HG02798 (cell line): ENCODE results near the gene AQP2.

Experiments used
- ATAC-seq: cut with Tn5 transposase; IDR thresholded peaks from one replicate; pipeline ENCODE4 v1.9.1; 2021; ENCODE audit warnings: mild to moderate bottlenecking; ENCODE audit not compliant: unreplicated experiment, poor library complexity

The AQP2 gene

GRCh38 chr12:49939307-49939706, 11.2 kb upstream of the AQP2 start:
- ATAC-seq, result no peak

GRCh38 chr12:49939707-49940106, 10.8 kb upstream of the AQP2 start:
- no peak for ATAC-seq

GRCh38 chr12:49941556-49942511, 8.7 kb upstream of the AQP2 start:
- ATAC-seq, result no peak

GRCh38 chr12:49942512-49942893, 8.0 kb upstream of the AQP2 start:
- ATAC-seq, result no peak

- no peak for ATAC-seq
Measured at GRCh38 chr12:49942921-49943624, 7.5 kb upstream of the AQP2 start.

- no peak for ATAC-seq
Measured at GRCh38 chr12:49943625-49943960, 6.9 kb upstream of the AQP2 start.

DNA sequence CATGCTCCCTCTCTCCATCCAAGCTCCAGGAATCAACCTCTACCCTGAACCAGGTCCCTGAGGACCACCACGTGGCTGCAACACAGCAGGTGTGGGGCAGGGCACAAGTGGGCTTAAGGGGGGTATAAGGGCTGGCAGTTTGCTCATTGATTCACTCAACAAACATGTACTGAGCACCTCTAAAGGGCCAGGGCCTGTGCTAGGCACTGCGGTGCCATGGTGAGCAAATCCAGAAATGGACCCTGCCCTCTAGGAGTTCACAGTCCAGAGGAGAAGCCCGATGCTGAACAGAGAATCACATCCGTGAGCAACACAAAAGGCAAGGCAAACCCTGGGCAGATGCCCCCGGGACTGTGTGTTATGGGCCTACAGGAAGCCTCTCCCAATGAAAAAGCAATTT, 6.5 kb upstream of the AQP2 start:
- no peak for ATAC-seq

DNA sequence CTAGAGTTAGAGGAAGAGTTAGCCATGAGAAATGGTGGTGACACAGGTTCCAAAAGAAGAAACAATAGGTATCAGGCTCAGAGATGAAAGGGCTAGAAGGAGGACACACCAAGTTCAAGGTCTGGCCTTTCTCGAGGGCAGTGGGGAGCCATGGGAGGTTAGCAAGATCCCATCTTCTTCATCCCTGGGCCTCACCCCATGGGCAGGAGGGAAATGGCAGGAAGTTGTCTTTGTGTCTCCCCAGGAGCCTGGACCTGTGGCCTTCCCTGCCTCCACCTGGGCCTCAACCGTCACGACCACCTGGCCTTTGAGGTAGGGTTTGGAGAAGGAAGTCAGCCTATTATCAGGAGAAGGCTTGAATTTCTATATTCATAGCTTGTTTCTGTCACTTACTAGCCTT, 5.8 kb upstream of the AQP2 start:
- ATAC-seq, result no peak

GRCh38 chr12:49945394-49946080, 5.0 kb upstream of the AQP2 start:
- ATAC-seq, result peak; percentile 78

- no peak for ATAC-seq
Measured at GRCh38 chr12:49946086-49946485, 4.5 kb upstream of the AQP2 start.

GRCh38 chr12:49946497-49946896, 4.0 kb upstream of the AQP2 start:
- ATAC-seq, result no peak

DNA sequence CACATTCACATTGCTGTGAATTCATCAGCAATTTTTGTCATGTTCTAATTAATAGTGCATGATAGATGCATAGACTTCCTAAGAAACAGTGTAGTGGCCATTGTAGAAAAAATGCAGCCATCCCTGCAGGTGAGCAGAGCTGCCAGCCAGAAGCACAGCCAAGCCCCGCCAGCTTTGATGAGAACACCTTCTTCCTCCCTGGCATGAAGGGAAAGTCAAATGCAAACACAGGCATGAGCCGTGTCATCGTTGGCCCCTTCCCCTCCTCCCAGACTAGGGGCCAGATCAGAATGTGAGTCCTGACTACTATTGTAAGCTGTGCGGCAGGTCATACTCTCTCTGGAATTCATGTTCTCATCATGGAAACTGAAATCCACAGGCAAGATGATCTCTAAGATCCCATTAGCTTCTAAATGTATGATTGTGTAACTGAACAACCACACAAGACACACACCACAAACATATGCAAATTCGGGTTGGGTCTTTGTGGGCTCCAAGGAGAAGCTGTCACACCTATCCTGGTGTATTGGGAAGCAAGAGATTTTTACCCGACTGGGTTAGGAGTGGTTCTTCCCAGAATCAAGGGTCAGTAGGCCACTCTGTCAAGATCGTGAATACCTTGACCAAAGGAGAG, 2.8 kb upstream of the AQP2 start:
- no peak for ATAC-seq

DNA sequence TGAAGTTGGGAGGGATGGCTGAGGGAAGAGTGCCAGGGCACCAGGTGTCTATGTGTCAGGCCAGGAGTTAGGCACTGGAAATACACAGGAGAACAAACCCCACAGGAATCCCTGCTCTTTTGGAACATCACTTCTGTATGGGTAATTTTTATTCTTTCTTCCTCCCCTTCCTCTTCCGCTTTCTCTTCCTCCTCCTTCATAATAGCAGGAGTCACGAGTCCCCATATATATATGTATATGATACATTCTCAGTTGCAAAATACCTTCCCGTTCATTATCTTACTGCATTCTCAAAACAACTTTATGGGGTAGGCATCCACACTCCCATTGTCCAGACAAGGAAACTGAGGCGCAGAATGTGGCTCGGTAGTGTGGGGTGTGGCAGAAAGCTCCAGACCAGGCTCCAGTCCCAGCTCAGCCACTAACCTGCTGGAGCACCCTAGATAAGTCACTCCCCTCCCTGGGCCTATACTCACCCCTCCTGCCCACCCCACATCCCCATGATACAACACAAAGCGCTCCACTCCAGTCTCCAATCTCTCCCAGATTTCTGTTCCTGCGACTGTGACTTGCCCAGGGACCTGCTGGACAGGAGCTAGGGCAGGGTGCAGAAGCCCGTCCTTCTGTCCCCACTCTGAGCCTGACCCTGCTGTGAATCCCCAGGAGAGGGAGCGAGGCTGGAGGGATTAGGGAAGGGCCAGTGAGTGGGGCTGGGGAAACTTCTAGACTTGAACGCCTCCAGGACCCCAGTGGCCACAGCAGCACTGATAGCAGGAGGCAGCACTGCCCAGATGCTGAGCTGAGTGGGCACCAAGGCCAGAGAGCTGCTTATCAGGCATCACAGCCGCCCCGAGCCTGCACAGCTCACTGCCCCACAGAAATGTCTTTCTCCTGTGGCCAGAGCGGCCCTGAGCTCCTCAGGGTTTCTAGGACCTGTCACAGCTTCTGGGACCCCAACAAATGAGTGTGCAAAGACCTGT, 1.4 kb upstream of the AQP2 start:
- ATAC-seq, result no peak

- no peak for ATAC-seq
Measured at GRCh38 chr12:49949866-49950265, 671 bp upstream of the AQP2 start.

DNA sequence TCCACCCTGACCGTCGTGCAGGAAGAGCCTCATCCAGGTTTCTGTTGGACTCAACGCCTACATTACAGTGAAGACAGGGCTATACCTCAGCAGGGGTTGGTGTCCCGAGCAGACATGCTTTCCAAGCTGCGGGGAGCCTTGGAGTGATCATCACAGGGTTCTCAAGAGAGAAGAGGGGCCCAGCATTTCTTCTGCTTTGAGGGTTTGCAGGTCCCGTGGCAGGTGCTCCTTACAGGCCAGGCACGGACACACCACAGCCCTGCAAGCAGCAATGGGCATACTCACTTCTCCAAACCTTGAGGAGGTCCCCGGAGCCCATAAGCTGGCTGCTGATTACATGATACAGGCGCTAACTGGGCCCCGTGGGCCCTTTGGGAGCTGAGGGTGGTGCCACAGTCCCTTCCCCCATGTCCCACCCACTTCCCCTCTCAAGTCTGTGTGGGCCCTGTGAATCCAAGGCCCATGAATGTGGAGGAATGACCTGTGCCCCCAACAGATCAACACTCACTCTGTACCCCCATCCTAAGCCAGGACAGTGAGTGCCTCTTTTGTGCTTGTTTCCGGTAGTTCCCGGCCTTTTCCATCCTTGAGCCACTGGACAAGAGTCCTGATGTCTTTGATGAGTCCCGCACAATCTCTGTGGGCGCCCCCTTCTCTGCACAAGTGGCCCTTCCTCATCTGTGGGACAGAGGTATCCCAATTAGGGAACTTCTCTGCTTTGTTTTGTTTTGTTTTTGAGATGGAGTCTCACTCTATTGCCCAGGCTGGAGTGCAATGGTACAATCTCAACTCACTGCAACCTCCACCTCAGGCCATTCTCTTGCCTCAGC, 1.1 kb downstream of the AQP2 start:
- no peak for ATAC-seq

DNA sequence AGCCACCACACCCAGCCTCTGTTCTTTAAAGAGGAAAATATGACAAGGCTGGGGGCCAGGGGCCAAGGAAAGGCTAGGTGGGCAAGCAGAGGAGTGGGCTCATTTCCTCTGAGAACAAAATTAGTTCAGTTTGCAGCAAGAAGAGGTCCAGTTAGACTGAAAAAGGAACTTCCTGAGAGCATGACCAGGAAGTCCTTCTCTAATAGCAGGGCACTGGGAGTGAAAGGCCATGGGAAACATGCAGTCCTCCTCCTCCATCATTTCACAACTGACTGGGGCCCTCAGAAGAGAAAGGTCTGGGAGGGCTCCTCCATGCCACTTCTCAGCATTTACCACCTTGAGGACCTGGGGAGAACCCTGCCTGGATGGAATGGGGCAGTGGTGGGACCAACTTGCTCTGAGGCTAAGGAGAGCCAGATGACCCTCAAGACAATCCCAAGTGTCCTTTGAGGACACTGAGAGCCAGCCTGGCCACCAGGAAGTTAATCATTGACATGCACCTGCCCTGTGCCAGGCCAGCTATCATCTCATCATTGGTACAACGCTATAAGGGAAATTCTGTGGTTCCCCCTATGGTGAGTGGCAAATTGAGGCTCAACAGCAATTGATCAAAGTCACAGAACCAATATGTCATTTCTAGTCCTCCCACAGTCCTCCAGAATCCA, 2.0 kb downstream of the AQP2 start:
- ATAC-seq, result no peak

GRCh38 chr12:49953151-49953550, 2.6 kb downstream of the AQP2 start:
- no peak for ATAC-seq
